Heart left ventricle (tissue), 16 donors: ENCODE data around the gene WRAP73. TPM values are rescaled to one million over a fixed set of nuclear protein-coding genes. Genes with fewer than 3 reads are reported as not detected.
"Not testable (repeated sequence)": the region's sequence is repeated elsewhere in the genome, so short reads cannot be mapped to it uniquely, and the experiment has no call there.

Source experiments
- ATAC-seq, 4 donors: fragments of 200-7000 bp; cut with Tn5 transposase; one replicate each; pipeline ENCODE4 v1.9.1; 2020 to 2022; ENCODE audit warnings: moderate library complexity in 4 of 4, mild to moderate bottlenecking in 3 of 4, moderate number of reproducible peaks in 1 of 4
- DNase-seq, 5 donors: peaks; one replicate each; pipeline ENCODE4 v3.0.0-alpha.2; 2020
- H3K27ac ChIP-seq, 12 donors: fragments of 200-600 bp; sonication (generic) in 4 of 12; one replicate each; pipeline versions ENCODE4 v1.5.0 to v1.8.0; 2016 to 2022; ENCODE audit warnings: mild to moderate bottlenecking in 2 of 12
- H3K27me3 ChIP-seq, 9 donors: fragments of 200-600 bp; sonication (generic) in 2 of 9; one replicate each; pipeline versions ENCODE4 v1.5.1 to v1.8.0; 2016 to 2022; ENCODE audit warnings: mild to moderate bottlenecking in 3 of 9
- H3K36me3 ChIP-seq, 9 donors: fragments of 200-600 bp; sonication (generic) in 2 of 9; one replicate each; pipeline versions ENCODE4 v1.5.0 to v1.8.0; 2018 to 2022; ENCODE audit warnings: mild to moderate bottlenecking in 2 of 9
- H3K4me1 ChIP-seq, 12 donors: fragments of 200-600 bp; sonication (generic) in 4 of 12; one replicate each; pipeline versions ENCODE4 v1.5.0 to v1.8.0; 2016 to 2022; ENCODE audit warnings: mild to moderate bottlenecking in 3 of 12
- H3K4me3 ChIP-seq, 12 donors: fragments of 200-600 bp; sonication (generic) in 4 of 12; one replicate each; pipeline versions ENCODE4 v1.5.0 to v1.8.0; 2017 to 2022; ENCODE audit warnings: mild to moderate bottlenecking in 9 of 12, moderate library complexity in 4 of 12
- H3K9me3 ChIP-seq, 12 donors: fragments of 200-600 bp; sonication (generic) in 4 of 12; one replicate each; pipeline versions ENCODE4 v1.5.0 to v1.8.0; 2016 to 2022; ENCODE audit warnings: mild to moderate bottlenecking in 1 of 12
- POLR2A ChIP-seq, 2 donors: fragments of 450-650 bp; IDR thresholded peaks; one replicate each; pipeline ENCODE4 v1.6.1; 2017; ENCODE audit warnings: antibody characterized with exemption in 2 of 2, mild to moderate bottlenecking in 2 of 2, moderate library complexity in 2 of 2
- WGBS, 4 donors: extraction: QIAGEN DNeasy Blood & Tissue Kit in 2 of 4; methylation state at CpG; one replicate each; pipeline versions ENCODE4 v1.1.5 to v1.1.7; 2013 to 2018; 5-methylcytosine and 5-hydroxymethylcytosine counted together
- intact Hi-C, 10 donors: fragments of 100-400 bp; cut with DNase I; formaldehyde crosslinking; loops; one replicate each; pipeline versions ENCODE4 v1.11.1 to v1.14.2; 2022
- polyA plus RNA-seq, 2 donors: library from polyadenylated mRNA; stranded (reverse); fragments of 200-250 nt; gene quantifications; one replicate each; pipeline ENCODE4 v1.2.3, GENCODE V29; 2013
- total RNA-seq, 9 donors: library from RNA; depleted of rRNA in 2 of 9; stranded (reverse); fragments of >200 nt in 2 of 9; fragmentation: NEBNext Ultra II Directional in 3 of 9; extraction: Animal tissue kit (Norgen Biotek cat#: 25700) in 3 of 9; gene quantifications; one replicate each; pipeline versions ENCODE4 v1.1.0 to v1.2.4, GENCODE V29; 2016 to 2023
- TF ChIP-seq, protein P1 (sequence below), 12 donors: fragments of 200-600 bp; sonication (generic) in 4 of 12; IDR thresholded peaks; one replicate each; pipeline versions ENCODE4 v1.5.0 to v1.8.0; 2018 to 2022; ENCODE audit warnings: antibody characterized with exemption in 12 of 12, mild to moderate bottlenecking in 5 of 12
- donor health status: ischemic (EF 13 %, LVEDD 7.1; RV severe dilation, severe dysfunction).
- donor health status: healthy with polysubstance abuse.
- donor health status: DM: no; HTN: yes; CAD: no.
- donor health status: DM: no; HTN: no; CAD: no.
- donor health status: ischemic (EF 25% LVEDD 6.9; RV normal size, moderate dysfunction).
- donor health status: ischemic (EF 25% LVEDD 5.7; RV mildly dilated, moderate dysfunction).
- donor health status: healthy.
- donor health status: DM: yes; HTN: yes; CAD: no.
- donor health status: ischemic (EF 35%, LVEDD 5.7; RV mildly dilated, moderate dysfunction).
- donor health status: nonischemic (EF 11% LVEDD 7.7; RV severe dilation, severe dysfunction).
- donor health status: DM: yes; HTN: yes; CAD: no.
- donor health status: PGD.
- donor health status: ischemic (EF 29% LVEDD 5.4; RV normal size, mild dysfunction).
- donor health status: nonischemic (EF 23%, LVEDD 6.1; RV moderate dilation, normal function).

The WRAP73 gene
- total and polyA plus RNA-seq, 11 donors: 8.5 to 21.6 (median 11.3) TPM

DNA sequence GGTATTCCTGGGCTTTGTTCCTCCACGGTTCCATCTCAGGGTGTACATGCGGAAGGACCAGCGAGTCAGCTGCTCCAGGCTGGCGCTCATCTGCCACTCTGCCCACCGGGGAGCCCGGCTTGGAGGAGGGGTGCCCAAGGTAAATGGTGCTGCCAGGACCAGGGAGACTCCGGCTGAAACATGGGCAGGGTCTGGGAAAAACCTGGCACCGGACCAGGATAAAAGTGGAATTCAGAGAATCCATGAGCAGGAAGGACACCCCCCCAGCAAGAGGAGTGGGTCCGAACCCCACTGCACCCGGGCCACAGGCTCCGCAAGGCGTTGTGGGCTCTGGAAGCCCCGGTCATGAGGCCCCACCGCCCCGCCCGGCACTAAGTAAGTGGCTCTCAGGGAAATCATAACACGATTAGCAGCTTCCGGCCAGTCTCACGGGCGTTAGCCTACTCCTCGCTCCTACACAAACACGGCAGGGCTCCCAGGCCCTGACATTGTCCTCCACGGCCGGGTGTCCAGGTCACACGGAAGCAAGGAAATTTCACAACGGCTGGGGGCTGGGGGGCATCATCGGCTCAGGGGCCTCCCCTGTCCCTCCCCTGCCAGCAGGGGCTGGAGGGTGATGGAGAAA, 59.7 kb downstream of the WRAP73 start:
- TF ChIP-seq POLR2A (IDR thresholded peaks at IDR 0.05): no peak
- TF ChIP-seq, protein P1, sequence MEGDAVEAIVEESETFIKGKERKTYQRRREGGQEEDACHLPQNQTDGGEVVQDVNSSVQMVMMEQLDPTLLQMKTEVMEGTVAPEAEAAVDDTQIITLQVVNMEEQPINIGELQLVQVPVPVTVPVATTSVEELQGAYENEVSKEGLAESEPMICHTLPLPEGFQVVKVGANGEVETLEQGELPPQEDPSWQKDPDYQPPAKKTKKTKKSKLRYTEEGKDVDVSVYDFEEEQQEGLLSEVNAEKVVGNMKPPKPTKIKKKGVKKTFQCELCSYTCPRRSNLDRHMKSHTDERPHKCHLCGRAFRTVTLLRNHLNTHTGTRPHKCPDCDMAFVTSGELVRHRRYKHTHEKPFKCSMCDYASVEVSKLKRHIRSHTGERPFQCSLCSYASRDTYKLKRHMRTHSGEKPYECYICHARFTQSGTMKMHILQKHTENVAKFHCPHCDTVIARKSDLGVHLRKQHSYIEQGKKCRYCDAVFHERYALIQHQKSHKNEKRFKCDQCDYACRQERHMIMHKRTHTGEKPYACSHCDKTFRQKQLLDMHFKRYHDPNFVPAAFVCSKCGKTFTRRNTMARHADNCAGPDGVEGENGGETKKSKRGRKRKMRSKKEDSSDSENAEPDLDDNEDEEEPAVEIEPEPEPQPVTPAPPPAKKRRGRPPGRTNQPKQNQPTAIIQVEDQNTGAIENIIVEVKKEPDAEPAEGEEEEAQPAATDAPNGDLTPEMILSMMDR (IDR thresholded peaks at IDR 0.05): no peak
- Histone ChIP-seq H3K36me3 (no peaks in the 10 kb centered on the region), H3K27ac (no peak overlapping the region), H3K4me3 (no peak overlapping the region), H3K27me3 (no peaks in the 10 kb centered on the region), H3K9me3 (no peaks in the 10 kb centered on the region), H3K4me1 (peaks cover 0 to 11% (median 0%) of the 10 kb centered on the region in 12 donors)
- DNase-seq: no peak
- 37 to 56% (median 45%) methylated on average over 21 to 27 of the region's 27 CpGs for WGBS, 4 donors
- intact Hi-C loops: no loop called here
- peak in 2 of 4 donors; percentile 31 to 63 for ATAC-seq

- WGBS, 4 donors: 81 to 90% (median 88%) methylated on average over 5 of the region's 5 CpGs
- Histone ChIP-seq H3K4me1 (peaks cover 0 to 11% (median 0%) of the 10 kb centered on the region in 12 donors), H3K9me3 (no peaks in the 10 kb centered on the region), H3K27me3 (no peaks in the 10 kb centered on the region), H3K27ac (no peak overlapping the region), H3K4me3 (no peak overlapping the region), H3K36me3 (no peaks in the 10 kb centered on the region)
- ATAC-seq (no peak), DNase-seq (no peak)
- intact Hi-C loops: no loop called here
- no peak for TF ChIP-seq POLR2A (IDR thresholded peaks at IDR 0.05)
- TF ChIP-seq, protein P1 (IDR thresholded peaks at IDR 0.05): no peak
Observed at GRCh38 chr1:3588395-3588794, 61.5 kb downstream of the WRAP73 start.

DNA sequence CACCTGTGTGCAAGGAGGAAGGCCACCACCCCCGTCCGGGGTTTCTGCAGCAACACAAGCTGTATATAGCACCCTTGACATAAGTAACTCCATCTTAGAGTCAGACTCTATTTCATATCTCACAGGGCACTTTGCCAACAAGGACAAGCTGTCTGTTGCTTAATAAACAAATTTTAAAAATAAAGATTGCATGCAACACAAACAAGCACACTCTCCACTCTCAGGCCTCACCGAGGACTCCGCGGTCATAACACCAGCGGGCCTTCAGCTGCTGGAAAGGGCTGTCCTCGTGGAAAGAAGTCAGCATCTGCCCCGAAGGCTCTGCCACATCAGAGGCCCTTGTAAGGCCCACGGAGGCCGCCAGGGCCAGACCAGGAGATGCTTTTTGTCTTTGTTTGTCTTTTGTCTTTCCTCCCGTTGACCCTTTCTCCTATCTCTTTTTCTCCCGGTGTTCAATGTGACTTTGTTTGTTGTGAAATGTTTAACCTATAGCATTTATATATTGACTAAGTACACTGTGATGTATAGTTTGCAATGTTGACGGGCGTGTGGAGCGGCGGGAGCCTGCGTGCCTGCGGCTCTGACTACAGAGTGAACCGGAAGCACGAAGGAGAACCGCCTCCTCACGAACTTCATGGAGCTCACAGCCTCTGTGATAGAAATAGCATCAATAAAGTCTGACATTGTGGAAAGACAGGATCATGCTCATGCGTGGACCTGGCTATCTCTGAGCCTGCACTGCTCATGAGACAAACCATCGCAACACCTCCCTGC, 62.7 kb downstream of the WRAP73 start:
- peaks cover 0 to 11% (median 0%) of the 10 kb centered on the region in 12 donors for H3K4me1 ChIP-seq
- H3K27me3 ChIP-seq: no peaks in the 10 kb centered on the region
- H3K27ac ChIP-seq: no peak overlapping the region
- TF ChIP-seq POLR2A (IDR thresholded peaks at IDR 0.05): no peak
- TF ChIP-seq, protein P1 (IDR thresholded peaks at IDR 0.05): no peak
- WGBS, 4 donors: 82 to 84% (median 82%) methylated on average over 24 of the region's 24 CpGs
- H3K4me3 ChIP-seq: no peak overlapping the region
- no peaks in the 10 kb centered on the region for H3K9me3 ChIP-seq
- ATAC-seq (no peak), DNase-seq (no peak)
- intact Hi-C loops: no loop called here
- H3K36me3 ChIP-seq: no peaks in the 10 kb centered on the region

DNA sequence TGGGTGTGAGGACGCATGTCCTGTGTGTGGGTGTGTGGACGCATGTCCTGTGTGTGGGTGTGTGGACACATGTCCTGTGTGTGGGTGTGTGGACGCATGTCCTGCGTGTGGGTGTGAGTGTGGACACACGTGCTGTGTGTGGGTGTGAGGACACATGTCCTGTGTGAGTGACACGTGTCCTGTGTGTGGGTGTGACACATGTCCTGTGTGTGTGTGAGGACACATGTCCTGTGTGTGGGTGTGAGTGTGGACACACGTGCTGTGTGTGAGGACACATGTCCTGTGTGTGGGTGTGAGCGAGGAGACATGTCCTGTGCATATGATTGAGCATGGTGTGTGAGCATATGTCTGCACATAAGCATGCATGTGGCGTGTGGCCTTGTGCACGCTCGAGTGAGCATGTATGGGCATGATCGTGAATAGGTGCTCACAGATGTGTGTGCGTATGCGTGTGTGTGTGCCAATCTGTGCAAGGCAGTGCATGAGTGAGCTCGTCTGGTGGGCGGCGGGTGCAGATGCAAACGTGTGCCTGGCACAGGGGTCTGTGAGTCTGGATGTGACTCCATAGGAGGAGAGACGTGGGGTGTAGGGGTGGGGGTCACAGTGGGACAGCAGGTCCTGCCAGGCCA, 63.8 kb downstream of the WRAP73 start:
- H3K9me3 ChIP-seq: no peaks in the 10 kb centered on the region
- 89 to 93% (median 91%) methylated on average over 19 of the region's 19 CpGs for WGBS, 4 donors
- intact Hi-C loops: no loop called here

GRCh38 chr1:3585353-3585868, 64.5 kb downstream of the WRAP73 start:
- H3K27ac ChIP-seq, H3K27me3 ChIP-seq, ATAC-seq, H3K4me1 ChIP-seq, H3K9me3 ChIP-seq, H3K36me3 ChIP-seq, H3K4me3 ChIP-seq, DNase-seq, intact Hi-C loops: not testable (repeated sequence)
- 63 to 71% (median 67%) methylated on average over 6 of the region's 6 CpGs for WGBS, 4 donors

More for the DNA sequence above, 63.8 kb downstream of the WRAP73 start:
- Histone ChIP-seq H3K4me3 (no peak overlapping the region), H3K4me1 (peaks cover 0 to 11% (median 0%) of the 10 kb centered on the region in 12 donors), H3K27ac (no peak overlapping the region), H3K27me3 (peaks cover 0 to 2% (median 0%) of the 10 kb centered on the region in 9 donors), H3K36me3 (no peaks in the 10 kb centered on the region)
- no peak for TF ChIP-seq POLR2A (IDR thresholded peaks at IDR 0.05)
- TF ChIP-seq, protein P1 (IDR thresholded peaks at IDR 0.05): no peak
- no peak for ATAC-seq
- DNase-seq: no peak
